BJ (cell line): ENCODE data around the gene BCL2L1. TPM values are rescaled to one million over a fixed set of nuclear protein-coding genes. Genes with fewer than 3 reads are reported as not detected.

Experiments used
- CTCF ChIA-PET: fragments of 350-600 bp; formaldehyde crosslinking; extraction: SDS; loops from one replicate; lab custom pipeline; 2021; ENCODE audit warnings: antibody characterized with exemption, inconsistent platforms; lab: Yijun Ruan, JAX
- POLR2A ChIA-PET: fragments of 300-600 bp; sonication (Branson Sonifier 250); formaldehyde crosslinking; extraction: SDS; loops from one replicate; lab custom pipeline; 2021; ENCODE audit warnings: antibody characterized with exemption; lab: Charles Lee
- DNase-seq: peaks from one replicate; pipeline ENCODE4 v3.0.0-alpha.2; 2011; ENCODE audit warnings: low read depth
- H3K27me3 ChIP-seq: 2 replicates; pipeline ENCODE4 v1.6.0; 2011; ENCODE audit warnings: low read length; ENCODE audit not compliant: control insufficient read depth, insufficient read depth
- H3K36me3 ChIP-seq: 2 replicates; pipeline ENCODE4 v1.5.1; 2011; ENCODE audit warnings: low read length; ENCODE audit not compliant: control insufficient read depth, insufficient read depth
- H3K4me3 ChIP-seq: 2 replicates; pipeline ENCODE4 v1.5.1; 2011; ENCODE audit warnings: low read depth, mild to moderate bottlenecking, control low read depth, low read length
- CTCF ChIP-seq: IDR thresholded peaks from 2 replicates; pipeline ENCODE4 v1.5.1; 2011; ENCODE audit warnings: low read depth, mild to moderate bottlenecking, control low read depth, inconsistent platforms, low read length, moderate library complexity; ENCODE audit not compliant: insufficient read depth
- polyA plus RNA-seq: library from polyadenylated mRNA; depleted of rRNA; stranded (reverse); fragments of >200 nt; gene quantifications from 2 replicates; pipeline ENCODE4 v1.2.3, GENCODE V29; 2011

Gene BCL2L1
- polyA plus RNA-seq, 1 experiment = 90.7 TPM

- Histone ChIP-seq H3K36me3 (no peaks in the 10 kb centered on the region), H3K27me3 (no peaks in the 10 kb centered on the region), H3K4me3 (no peak overlapping the region)
- ChIA-PET POLR2A (interaction anchor here (0.6 kb wide), 1 partner anchor 25 kb away, joined by 3 read pairs; no protein-coding TSS in a partner anchor), CTCF (interaction anchor here (0.6 to 1.9 kb wide), 4 partner anchors 9 to 32 kb away, joined by 3 to 7 read pairs (median 4); partner anchors contain the start of gene BCL2L1)
- no peak for TF ChIP-seq CTCF
- DNase-seq = no peak
These were observed 29.3 kb downstream of the BCL2L1 start for GRCh38 chr20:31693402-31693801.

- ChIA-PET CTCF (interaction anchor here (0.6 to 1.7 kb wide), 6 partner anchors 9 to 57 kb away, joined by 3 to 6 read pairs (median 4); no protein-coding TSS in a partner anchor), POLR2A (no interaction called here)
- H3K36me3 ChIP-seq = no peaks in the 10 kb centered on the region
- no peak overlapping the region for H3K4me3 ChIP-seq
- peak; percentile 70 for DNase-seq
- no peaks in the 10 kb centered on the region for H3K27me3 ChIP-seq
- TF ChIP-seq CTCF = no peak
These were observed 30.9 kb downstream of the BCL2L1 start for GRCh38 chr20:31691646-31692275.

- H3K27me3 ChIP-seq = no peaks in the 10 kb centered on the region
- TF ChIP-seq CTCF = no peak
- ChIA-PET POLR2A (no interaction called here), CTCF (interaction anchor here (0.6 to 1.3 kb wide), 3 partner anchors 17 to 26 kb away, joined by 3 to 6 read pairs (median 4); no protein-coding TSS in a partner anchor)
- H3K4me3 ChIP-seq = no peak overlapping the region
- no peaks in the 10 kb centered on the region for H3K36me3 ChIP-seq
- DNase-seq = no peak
These were observed 32.5 kb downstream of the BCL2L1 start for GRCh38 chr20:31690124-31690666.

- ChIA-PET POLR2A (no interaction called here), CTCF (interaction anchor here (1.5 to 2.1 kb wide), 2 partner anchors 14 to 28 kb away, joined by 3 to 9 read pairs; no protein-coding TSS in a partner anchor)
- no peak overlapping the region for H3K4me3 ChIP-seq
These were observed 33.5 kb downstream of the BCL2L1 start for GRCh38 chr20:31689141-31689540.

More at GRCh38 chr20:31689141-31689540, 33.5 kb downstream of the BCL2L1 start:
- no peak for DNase-seq
- H3K36me3 ChIP-seq = 0 out of 2 replicates have a peak, but pooled peaks cover under 1% of the 10 kb centered on the region
- no peaks in the 10 kb centered on the region for H3K27me3 ChIP-seq
- no peak for TF ChIP-seq CTCF
